ENCODE data around the gene CCNL2.
"Not testable (repeated sequence)": the region's sequence is repeated elsewhere in the genome, so short reads cannot be mapped to it uniquely, and the experiment has no call there.

Gene CCNL2

GRCh38 chr1:1370771-1371300, 28.3 kb downstream of the CCNL2 start:
- ATAC-seq (ENCODE audit: insufficient read depth, low read depth) (no peak), DNase-seq (no peak)
- no peak overlapping the region for H3K9ac ChIP-seq (ENCODE audit: low read depth, low read length)
- TF ChIP-seq CTCF (IDR thresholded peaks at IDR 0.05; ENCODE audit: borderline replicate concordance, extremely low read depth, low read length, poor library complexity, severe bottlenecking) (no peak), EZH2 (IDR thresholded peaks at IDR 0.05; ENCODE audit: borderline replicate concordance, low read depth, low read length, severe bottlenecking) (no peak)
- peaks cover 29% of the 10 kb centered on the region for H4K20me1 ChIP-seq (ENCODE audit: insufficient read depth, low read length)
- H2AFZ ChIP-seq (ENCODE audit: low read depth, low read length): no peak overlapping the region
- H3K36me3 ChIP-seq (ENCODE audit: insufficient read depth, low read length): peaks cover 28% of the 10 kb centered on the region
- H3K4me2 ChIP-seq (ENCODE audit: insufficient read depth, low read length): no peak overlapping the region
- no peak overlapping the region for H3K4me3 ChIP-seq (ENCODE audit: low read depth in 1 of 2, low read length in 2 of 2)
- peaks cover 15% of the 10 kb centered on the region for H3K9me3 ChIP-seq (ENCODE audit: insufficient read depth, low read length, severe bottlenecking)
- no peaks in the 10 kb centered on the region for H3K27me3 ChIP-seq (ENCODE audit: insufficient read depth, low read length, poor library complexity)
- peaks cover 25% of the 10 kb centered on the region for H3K79me2 ChIP-seq (ENCODE audit: insufficient read depth, low read length)
- no peak overlapping the region for H3K27ac ChIP-seq (ENCODE audit: low read length)
- peaks cover 34% of the 10 kb centered on the region for H3K4me1 ChIP-seq (ENCODE audit: insufficient read depth, low read length)

- not testable (repeated sequence) for DNase-seq; H2AFZ ChIP-seq (ENCODE audit: low read depth, low read length); H3K27ac ChIP-seq (ENCODE audit: low read length); H3K27me3 ChIP-seq (ENCODE audit: insufficient read depth, low read length, poor library complexity); H3K9ac ChIP-seq (ENCODE audit: low read depth, low read length); H3K4me2 ChIP-seq (ENCODE audit: insufficient read depth, low read length); ATAC-seq (ENCODE audit: insufficient read depth, low read depth); H3K4me3 ChIP-seq (ENCODE audit: low read depth in 1 of 2, low read length in 2 of 2)
- Histone ChIP-seq H4K20me1 (ENCODE audit: insufficient read depth, low read length) (peaks cover 29% of the 10 kb centered on the region), H3K4me1 (ENCODE audit: insufficient read depth, low read length) (peaks cover 33% of the 10 kb centered on the region), H3K36me3 (ENCODE audit: insufficient read depth, low read length) (peaks cover 28% of the 10 kb centered on the region), H3K79me2 (ENCODE audit: insufficient read depth, low read length) (peaks cover 23% of the 10 kb centered on the region), H3K9me3 (ENCODE audit: insufficient read depth, low read length, severe bottlenecking) (peaks cover 17% of the 10 kb centered on the region)
Measured at GRCh38 chr1:1370094-1370493, 29.0 kb downstream of the CCNL2 start.

- peaks cover 12% of the 10 kb centered on the region for H4K20me1 ChIP-seq (ENCODE audit: insufficient read depth, low read length)
- no peak for TF ChIP-seq CTCF (IDR thresholded peaks at IDR 0.05; ENCODE audit: borderline replicate concordance, extremely low read depth, low read length, poor library complexity, severe bottlenecking)
- no peak for TF ChIP-seq EZH2 (IDR thresholded peaks at IDR 0.05; ENCODE audit: borderline replicate concordance, low read depth, low read length, severe bottlenecking)
- no peak for DNase-seq
- H3K9me3 ChIP-seq (ENCODE audit: insufficient read depth, low read length, severe bottlenecking): peaks cover 17% of the 10 kb centered on the region
- no peak overlapping the region for H2AFZ ChIP-seq (ENCODE audit: low read depth, low read length)
- peaks cover 10% of the 10 kb centered on the region; the same call in 1 of the 2 replicates for H3K36me3 ChIP-seq (ENCODE audit: insufficient read depth, low read length)
- H3K79me2 ChIP-seq (ENCODE audit: insufficient read depth, low read length): no peaks in the 10 kb centered on the region
- no peaks in the 10 kb centered on the region for H3K27me3 ChIP-seq (ENCODE audit: insufficient read depth, low read length, poor library complexity)
- H3K4me2 ChIP-seq (ENCODE audit: insufficient read depth, low read length): no peak overlapping the region
- H3K9ac ChIP-seq (ENCODE audit: low read depth, low read length): no peak overlapping the region
- H3K4me1 ChIP-seq (ENCODE audit: insufficient read depth, low read length): peaks cover 12% of the 10 kb centered on the region
- no peak for ATAC-seq (ENCODE audit: insufficient read depth, low read depth)
- H3K4me3 ChIP-seq (ENCODE audit: low read depth in 1 of 2, low read length in 2 of 2): no peak overlapping the region
- no peak overlapping the region for H3K27ac ChIP-seq (ENCODE audit: low read length)
Measured at GRCh38 chr1:1367315-1367714, 31.8 kb downstream of the CCNL2 start.

GRCh38 chr1:1366699-1367066, 32.5 kb downstream of the CCNL2 start:
- no peaks in the 10 kb centered on the region for H3K27me3 ChIP-seq (ENCODE audit: insufficient read depth, low read length, poor library complexity)
- H3K79me2 ChIP-seq (ENCODE audit: insufficient read depth, low read length): no peaks in the 10 kb centered on the region
- TF ChIP-seq CTCF (IDR thresholded peaks at IDR 0.05; ENCODE audit: borderline replicate concordance, extremely low read depth, low read length, poor library complexity, severe bottlenecking) (no peak), EZH2 (IDR thresholded peaks at IDR 0.05; ENCODE audit: borderline replicate concordance, low read depth, low read length, severe bottlenecking) (no peak)
- no peak overlapping the region for H3K27ac ChIP-seq (ENCODE audit: low read length)
- H2AFZ ChIP-seq (ENCODE audit: low read depth, low read length): no peak overlapping the region
- ATAC-seq (ENCODE audit: insufficient read depth, low read depth) (no peak), DNase-seq (no peak)
- peaks cover 6% of the 10 kb centered on the region; the same call in 1 of the 2 replicates for H3K36me3 ChIP-seq (ENCODE audit: insufficient read depth, low read length)
- H3K4me1 ChIP-seq (ENCODE audit: insufficient read depth, low read length): peaks cover 6% of the 10 kb centered on the region
- peaks cover 6% of the 10 kb centered on the region for H4K20me1 ChIP-seq (ENCODE audit: insufficient read depth, low read length)
- H3K4me2 ChIP-seq (ENCODE audit: insufficient read depth, low read length): no peak overlapping the region
- no peak overlapping the region for H3K4me3 ChIP-seq (ENCODE audit: low read depth in 1 of 2, low read length in 2 of 2)
- no peak overlapping the region for H3K9ac ChIP-seq (ENCODE audit: low read depth, low read length)
- H3K9me3 ChIP-seq (ENCODE audit: insufficient read depth, low read length, severe bottlenecking): peaks cover 17% of the 10 kb centered on the region

Measured in DND-41 (cell line).